ENCODE results near the gene SYNJ1. TPM values are rescaled to one million over a fixed set of nuclear protein-coding genes. Genes with fewer than 3 reads are reported as not detected.
A peak's percentile ranks its signal among the peaks of the same experiment; 100 is the strongest.

The SYNJ1 gene
- total and polyA plus RNA-seq, 2 of the 4 experiments (the other 2 are of a cell fraction), result 3.6 to 4.6 TPM

GRCh38 chr21:32702702-32703101, 25.1 kb downstream of the SYNJ1 start:
- Histone ChIP-seq H2BK15ac (ENCODE audit: low read depth, low read length) (no peak overlapping the region), H3K9me3 (ENCODE audit: control insufficient read depth, insufficient read depth, low read length) (no peaks in the 10 kb centered on the region), H2BK120ac (ENCODE audit: low read depth, low read length) (peak overlapping the region; percentile 75; the same call in 1 of the 2 replicates), H2BK5ac (ENCODE audit: low read depth, low read length, poor library complexity, severe bottlenecking) (peak overlapping the region; percentile 83), H3K4me1 (ENCODE audit: control insufficient read depth, insufficient read depth, low read length) (peaks cover 6% of the 10 kb centered on the region), H3K4me3 (ENCODE audit: insufficient read depth, low read depth, low read length) (no peak overlapping the region), H3K79me1 (ENCODE audit: low read depth in 1 of 2, low read length in 2 of 2) (peaks cover 11 to 21% of the 10 kb centered on the region in 2 experiments; a peak in 3 of 4 replicates), H2AFZ (replicated peaks; ENCODE audit: low read length, poor library complexity) (no peak overlapping the region), H4K8ac (ENCODE audit: low read depth in 2 of 2, low read length in 2 of 2) (no peak overlapping the region; a peak in 1 of 4 replicates), H3K4me2 (ENCODE audit: low read depth, low read length) (peak overlapping the region; percentile 91; the same call in 1 of the 2 replicates), H3K9me1 (ENCODE audit: insufficient read depth, low read length) (peaks cover 10% of the 10 kb centered on the region), H3K23ac (ENCODE audit: low read depth, low read length) (0 out of 2 replicates have a peak overlapping the region, but pooled peaks have one; percentile 27), H3K18ac (ENCODE audit: low read depth, low read length) (peak overlapping the region; percentile 97; the same call in 1 of the 2 replicates), H4K91ac (ENCODE audit: insufficient read depth, low read depth, low read length) (no peak overlapping the region; the same call in 1 of the 2 replicates), H3K9ac (ENCODE audit: low read depth, low read length) (no peak overlapping the region; the same call in 1 of the 2 replicates), H3K4ac (ENCODE audit: low read depth, low read length) (peak overlapping the region; percentile 67; the same call in 1 of the 2 replicates), H3K27me3 (ENCODE audit: control insufficient read depth, insufficient read depth, low read length) (no peaks in the 10 kb centered on the region), H3K27ac (ENCODE audit: insufficient read depth, low read length) (peak overlapping the region; percentile 41; the same call in 1 of the 2 replicates), H2BK20ac (ENCODE audit: low read depth, low read length) (peak overlapping the region; percentile 73; the same call in 1 of the 2 replicates), H3K56ac (ENCODE audit: extremely low read depth, insufficient read depth, low read length) (no peak overlapping the region), H4K5ac (ENCODE audit: low read depth, low read length) (peak overlapping the region; percentile 67; the same call in 1 of the 2 replicates), H2AK5ac (ENCODE audit: low read depth, low read length) (peak overlapping the region; percentile 41; the same call in 1 of the 2 replicates), H4K20me1 (ENCODE audit: insufficient read depth, low read length) (no peaks in the 10 kb centered on the region), H2AK9ac (replicated peaks; ENCODE audit: low read depth, low read length, poor library complexity) (no peak overlapping the region), H3K14ac (replicated peaks; ENCODE audit: low read depth, low read length) (peak overlapping the region; percentile 81), H3K36me3 (ENCODE audit: control insufficient read depth, insufficient read depth, low read length) (no peaks in the 10 kb centered on the region; the same call in 1 of the 2 replicates)
- in situ Hi-C loops (cut with MboI; ENCODE audit: low sequenced_read_pairs) (no loop called here), dilution Hi-C loops (cut with HindIII; ENCODE audit: low sequenced_read_pairs, unreplicated experiment) (no loop called here), intact Hi-C loops (cut with micrococcal nuclease) (no loop called here)
- CTCF ChIA-PET, result interaction anchor here (1.2 kb wide), 1 partner anchor 13 kb away, joined by 4 read pairs; no protein-coding TSS in a partner anchor
- peak; percentile 89 for DNase-seq
- TF ChIP-seq POLR2A (IDR thresholded peaks at IDR 0.05; ENCODE audit: low read depth, low read length) (peak; percentile 26; the same call in 1 of the 2 replicates), CHD1 (IDR thresholded peaks at IDR 0.05; ENCODE audit: low read depth, low read length) (no peak), USF2 (IDR thresholded peaks at IDR 0.05; ENCODE audit: low read depth, low read length) (no peak), CEBPB (IDR thresholded peaks at IDR 0.05; ENCODE audit: low read depth, low read length) (peak; percentile 85), NFE2L2 (IDR thresholded peaks at IDR 0.05; ENCODE audit: low read depth, low read length) (0 out of 2 replicates have a peak, but pooled peaks have one; percentile 3)
- ATAC-seq (ENCODE audit: low read depth), result peak; percentile 42
- 20% methylated on average over 1 of the region's 4 CpGs; no CpG with 5 or more reads in 1 of the 2 experiments for WGBS, 2 experiments (ENCODE audit: extremely low coverage in 2 of 2, insufficient read length in 1 of 2)
- POLR2A ChIA-PET (ENCODE audit: unreplicated experiment), result no interaction called here
- BruUV-seq (replicated peaks), result no TSS peak
